Retinal pigment epithelial cell (primary cell): Measurements from ENCODE around the gene GALNT17.

ENCODE experiments used
- DNase-seq: peaks from one replicate; pipeline ENCODE4 v3.0.0-alpha.2; 2010; ENCODE audit warnings: low read depth
- H3K4me3 ChIP-seq: 2 replicates; pipeline ENCODE4 v1.5.1; 2011; ENCODE audit warnings: mild to moderate bottlenecking, low read length, control low read depth, moderate library complexity
- CTCF ChIP-seq: conservative IDR thresholded peaks from 2 replicates; pipeline ENCODE4 v1.5.1; 2011; ENCODE audit warnings: low read depth, low read length, control low read depth, inconsistent platforms

GALNT17 gene

GRCh38 chr7:71229699-71230098 is 97.8 kb downstream of the GALNT17 start:
- no peak for DNase-seq
- no peak overlapping the region for H3K4me3 ChIP-seq
- TF ChIP-seq CTCF: no peak

GRCh38 chr7:71235253-71235652 is 103.3 kb downstream of the GALNT17 start:
- no peak for TF ChIP-seq CTCF
- H3K4me3 ChIP-seq: no peak overlapping the region
- DNase-seq: no peak

- no peak for DNase-seq
- no peak overlapping the region for H3K4me3 ChIP-seq
- TF ChIP-seq CTCF: no peak
These were observed 104.5 kb downstream of the GALNT17 start for GRCh38 chr7:71236230-71237105.

- H3K4me3 ChIP-seq: no peak overlapping the region
- DNase-seq: no peak
- TF ChIP-seq CTCF: no peak
These were observed 106.0 kb downstream of the GALNT17 start for GRCh38 chr7:71237945-71238344.

GRCh38 chr7:71238581-71239295 is 106.8 kb downstream of the GALNT17 start:
- no peak for TF ChIP-seq CTCF
- DNase-seq: no peak
- no peak overlapping the region for H3K4me3 ChIP-seq

- no peak overlapping the region for H3K4me3 ChIP-seq
- TF ChIP-seq CTCF: no peak
- no peak for DNase-seq
These were observed 107.8 kb downstream of the GALNT17 start for GRCh38 chr7:71239586-71240268.
